Karpas-422 (cell line): Measurements from ENCODE around the gene MOB3C. TPM values are rescaled to one million over a fixed set of nuclear protein-coding genes. Genes with fewer than 3 reads are reported as not detected.

Source experiments
- total RNA-seq: library from RNA; depleted of rRNA; stranded (reverse); fragments of >200 nt; shearing (Covaris generic); gene quantifications from 2 replicates; pipeline ENCODE4 v1.2.3, GENCODE V29; 2014; ENCODE audit warnings: low replicate concordance; rRNA removed

The MOB3C gene
- total RNA-seq, 1 experiment from 2014 or later, result 2.2 TPM

Other genes starting within 250 kb of the MOB3C start
- gene FAAH, start 222.5 kb downstream of the MOB3C start, total RNA-seq, result 1.3 TPM in 1 of 2 replicates, not detected in the other
- gene DMBX1, start 127.0 kb downstream of the MOB3C start, total RNA-seq, result not detected in 2 replicates
- not detected in 2 replicates for gene KNCN, start 65.2 kb downstream of the MOB3C start, total RNA-seq
- 11.2 and 14.0 TPM in 2 replicates for gene MKNK1, start 12.5 kb downstream of the MOB3C start, total RNA-seq
- gene ATPAF1, start 51.6 kb upstream of the MOB3C start, total RNA-seq, result 77.6 and 81.2 TPM in 2 replicates
- 0.37 TPM in 1 of 2 replicates, not detected in the other for gene TEX38, start 55.0 kb upstream of the MOB3C start, total RNA-seq
- gene EFCAB14, start 102.3 kb upstream of the MOB3C start, total RNA-seq, result 55.5 and 75.0 TPM in 2 replicates
- gene CYP4B1, start 182.2 kb upstream of the MOB3C start, total RNA-seq, result not detected in 2 replicates